Endometrium (tissue), 2 donors: ENCODE results near the gene TMEM225B.
"Not testable (repeated sequence)": the region's sequence is repeated elsewhere in the genome, so short reads cannot be mapped to it uniquely, and the experiment has no call there.

Experiments used
- FAIRE-seq: peaks from 2 replicates; lab custom pipeline; 2012; peaks lifted over from hg19 to GRCh38; lab: Jason Lieb, UNC
- donor health status: control.
- donor health status: control.

Gene TMEM225B

GRCh38 chr7:99597762-99598501, at the start of gene TMEM225B:
Gene TMEM225B (plus strand): TSS chr7:99598267. CDS start chr7:99604389, 6,122 bp downstream.
- FAIRE-seq, result no peak

- FAIRE-seq, result not testable (repeated sequence)
Observed at GRCh38 chr7:99549545-99549944, 48.5 kb upstream of the TMEM225B start.

- FAIRE-seq, result no peak
Observed at GRCh38 chr7:99551334-99551733, 46.7 kb upstream of the TMEM225B start.

GRCh38 chr7:99551767-99552463, 46.2 kb upstream of the TMEM225B start, which contains the start of gene FAM200A:
Gene FAM200A (minus strand): TSS chr7:99552114. CDS start chr7:99548407, 3,707 bp downstream.
- FAIRE-seq, result peak; percentile 43

DNA sequence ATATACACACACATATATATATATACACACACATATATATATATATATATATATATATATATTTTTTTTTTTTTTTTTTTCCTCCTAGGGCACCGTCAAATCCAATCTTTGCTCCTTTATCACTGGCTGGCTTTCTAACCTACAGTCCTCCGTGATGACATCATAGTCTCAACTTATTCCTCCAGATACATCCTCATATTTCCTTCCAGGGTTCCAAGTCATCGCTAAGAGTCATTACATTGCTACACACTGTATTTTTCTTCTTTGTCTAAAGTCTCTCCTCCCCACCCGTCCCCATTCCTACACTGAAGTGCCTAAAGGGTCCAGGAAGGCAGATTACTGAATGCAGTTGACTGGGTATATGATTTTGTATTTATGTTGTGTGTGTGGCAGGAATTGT, 45.0 kb upstream of the TMEM225B start:
- no peak for FAIRE-seq

- no peak for FAIRE-seq
Observed at GRCh38 chr7:99554939-99555338, 43.1 kb upstream of the TMEM225B start.

GRCh38 chr7:99557196-99557607, 40.9 kb upstream of the TMEM225B start:
- FAIRE-seq, result no peak

- no peak for FAIRE-seq
Observed at GRCh38 chr7:99557940-99558305, 40.1 kb upstream of the TMEM225B start.

DNA sequence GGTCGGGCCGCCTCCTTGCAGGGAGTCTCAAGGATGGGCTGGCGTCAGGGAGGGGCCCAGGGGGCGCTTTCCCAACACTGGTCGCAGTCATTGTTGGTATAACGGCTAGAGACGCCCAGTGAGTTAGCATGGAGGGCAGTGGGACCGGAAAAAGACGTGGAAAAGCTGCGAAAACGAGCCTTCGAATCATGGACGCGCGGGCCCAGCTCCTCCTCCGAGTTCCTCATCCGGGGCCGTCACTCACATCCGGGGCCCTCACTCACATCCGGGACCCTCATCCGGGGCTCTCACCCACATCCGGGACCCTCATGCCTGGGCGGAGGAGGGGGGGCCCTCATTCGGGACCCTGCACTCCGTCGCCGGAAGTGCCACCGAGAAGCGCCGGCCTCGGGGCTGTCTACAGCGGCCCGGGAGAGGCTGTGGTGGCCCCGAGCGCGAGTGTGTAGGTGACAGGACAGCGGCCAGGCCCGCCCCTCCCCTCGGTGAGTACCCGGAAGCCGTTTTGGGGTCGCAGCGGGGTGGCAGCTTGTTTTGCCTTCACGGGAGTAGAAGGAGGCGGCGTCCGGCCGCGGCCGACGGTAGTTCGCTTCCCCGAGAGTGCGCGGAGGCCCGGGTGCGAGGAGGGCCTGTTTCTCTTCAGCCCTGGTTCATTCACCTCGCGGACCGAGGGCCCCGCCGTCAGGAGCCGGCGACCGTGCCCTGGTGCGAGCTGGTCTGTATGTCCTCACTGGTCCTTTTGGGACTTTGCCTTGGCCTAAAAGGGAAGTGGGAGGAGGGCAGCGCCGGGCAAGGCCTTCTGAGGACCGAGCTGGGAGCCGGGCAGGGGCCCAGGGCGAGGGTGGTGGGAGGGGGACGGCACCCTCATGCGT, 39.5 kb upstream of the TMEM225B start, which contains the start of gene ZNF655:
TSS of gene ZNF655 (plus strand) at position 337 of the 869 bp plus-strand sequence. CDS start 1,918 bp downstream, outside the sequence.
- no peak for FAIRE-seq

GRCh38 chr7:99559175-99559915, 38.7 kb upstream of the TMEM225B start:
- FAIRE-seq, result no peak

DNA sequence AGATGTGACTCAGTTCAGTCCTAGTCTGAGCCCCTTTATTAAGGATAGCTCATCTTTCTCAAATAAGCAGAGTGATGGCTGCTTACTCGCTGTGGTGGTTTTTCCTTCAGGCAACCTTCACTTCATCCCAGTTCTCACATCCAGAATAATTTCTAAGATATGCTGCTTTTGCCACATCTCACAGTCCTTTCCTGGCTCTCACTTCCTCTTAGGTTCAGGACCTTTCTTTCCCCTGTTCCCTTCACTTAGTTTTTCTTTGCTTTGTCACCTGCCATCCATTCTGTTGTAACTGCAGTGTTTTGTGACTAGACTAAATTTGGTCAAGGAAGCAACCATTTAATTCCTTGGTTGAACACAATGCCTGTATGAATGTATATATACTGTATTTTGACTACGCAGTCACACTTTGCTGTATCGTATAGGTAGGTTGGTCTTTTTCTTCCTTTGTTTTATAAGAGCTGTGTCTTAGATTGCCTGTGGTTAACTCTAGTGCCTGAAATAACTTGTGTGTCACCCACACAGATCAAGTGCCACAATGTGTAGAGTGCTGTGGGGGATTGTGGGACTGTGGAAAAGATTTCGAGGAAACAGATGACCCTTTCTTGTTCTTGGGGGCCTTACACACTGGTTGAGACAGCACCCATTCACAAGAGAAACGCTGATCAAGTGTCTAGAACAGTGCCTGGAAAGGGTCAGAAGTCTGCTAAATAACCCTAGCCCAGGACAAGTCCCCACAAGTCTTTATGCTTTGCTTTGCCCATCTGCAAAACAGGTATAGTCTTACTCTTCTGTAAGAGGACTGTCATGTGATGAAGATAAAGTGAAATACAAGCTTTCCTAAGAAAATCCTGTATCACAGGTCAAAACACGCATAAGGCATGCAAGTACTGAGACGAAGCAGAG, 37.0 kb upstream of the TMEM225B start:
- FAIRE-seq, result no peak

GRCh38 chr7:99561737-99562051, 36.4 kb upstream of the TMEM225B start:
- no peak for FAIRE-seq

DNA sequence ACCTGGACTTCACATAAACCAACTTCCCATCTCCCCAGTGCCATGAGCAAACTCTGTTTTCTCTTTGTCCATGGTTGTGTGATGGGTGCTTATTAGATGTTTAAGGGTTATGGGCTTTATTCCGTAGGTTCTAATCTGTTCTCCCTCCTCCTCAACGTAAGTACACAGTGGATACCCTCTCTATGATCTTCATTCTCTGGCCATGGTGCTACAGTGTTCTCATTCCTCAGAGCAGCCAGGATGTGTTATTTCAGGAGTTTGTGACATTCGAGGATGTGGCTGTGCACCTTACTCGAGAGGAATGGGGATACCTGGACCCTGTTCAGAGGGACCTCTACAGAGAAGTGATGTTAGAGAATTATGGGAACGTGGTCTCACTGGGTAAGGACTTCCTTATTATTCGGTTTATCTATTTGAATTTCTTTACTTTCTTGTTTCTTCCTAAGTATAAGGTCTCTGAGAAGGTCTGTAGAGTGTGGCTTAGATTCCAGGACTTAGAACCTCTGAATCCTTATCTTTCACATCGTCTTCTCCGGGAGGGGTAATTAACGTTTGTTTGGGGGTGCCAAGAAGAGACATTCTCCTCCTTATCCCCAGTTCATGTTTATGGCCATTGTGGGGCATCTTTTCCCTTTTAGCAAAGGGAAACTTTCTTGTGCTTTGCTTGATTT, 35.8 kb upstream of the TMEM225B start:
- FAIRE-seq, result no peak

DNA sequence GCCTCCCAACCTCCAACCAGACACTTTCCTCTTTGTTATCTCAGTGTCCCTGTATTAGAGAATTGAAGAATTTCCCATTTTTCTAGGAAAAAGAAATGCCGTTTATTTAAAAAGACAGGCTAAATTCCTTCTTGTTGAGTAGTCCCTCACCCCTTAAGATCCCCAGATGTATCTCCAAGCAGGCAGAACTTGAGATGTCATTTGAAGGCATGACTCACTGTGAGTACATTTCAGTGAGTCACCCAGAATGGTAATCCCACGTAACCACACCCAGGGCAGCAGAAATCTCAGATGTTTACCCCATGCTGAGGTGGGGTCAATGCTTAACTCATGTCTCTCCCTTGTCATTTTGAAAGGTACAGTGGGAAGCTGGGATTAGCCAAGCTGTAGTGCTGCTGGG, 35.2 kb upstream of the TMEM225B start:
- FAIRE-seq, result no peak

DNA sequence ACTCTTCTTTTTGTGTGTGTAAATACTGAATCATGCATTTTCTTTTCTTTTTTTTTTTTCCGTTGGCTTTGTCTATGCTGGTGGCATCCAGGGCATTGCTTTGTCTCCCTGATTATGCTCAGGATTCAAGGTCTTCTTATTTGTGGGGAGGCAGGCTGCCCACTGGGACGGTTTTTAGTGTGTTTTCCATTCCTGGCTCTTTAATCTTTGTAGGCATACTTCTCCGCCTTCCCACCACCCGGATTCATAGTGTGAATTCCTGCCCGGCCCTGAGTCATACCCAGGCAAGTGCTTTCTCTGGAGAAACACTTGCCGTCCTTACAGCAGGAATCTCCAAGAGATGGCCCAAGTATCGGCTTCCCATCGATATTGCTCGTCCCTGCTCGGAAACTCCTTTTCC, 34.4 kb upstream of the TMEM225B start:
- no peak for FAIRE-seq

- FAIRE-seq, result not testable (repeated sequence)
Observed at GRCh38 chr7:99568770-99569169, 29.3 kb upstream of the TMEM225B start.

GRCh38 chr7:99571768-99572167, 26.3 kb upstream of the TMEM225B start:
- FAIRE-seq, result no peak

DNA sequence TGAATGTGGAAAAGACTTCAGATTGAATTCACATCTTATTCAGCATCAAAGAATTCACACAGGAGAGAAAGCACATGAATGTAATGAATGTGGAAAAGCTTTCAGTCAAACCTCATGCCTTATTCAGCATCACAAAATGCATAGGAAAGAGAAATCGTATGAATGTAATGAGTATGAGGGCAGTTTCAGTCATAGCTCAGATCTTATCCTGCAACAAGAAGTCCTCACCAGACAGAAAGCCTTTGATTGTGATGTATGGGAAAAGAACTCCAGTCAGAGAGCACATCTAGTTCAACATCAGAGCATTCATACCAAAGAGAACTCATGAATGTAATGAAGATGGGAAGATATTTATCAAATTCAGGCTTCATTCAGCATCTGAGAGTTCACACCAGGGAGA, 24.8 kb upstream of the TMEM225B start:
- no peak for FAIRE-seq

GRCh38 chr7:99576251-99576650, 21.8 kb upstream of the TMEM225B start:
- no peak for FAIRE-seq

DNA sequence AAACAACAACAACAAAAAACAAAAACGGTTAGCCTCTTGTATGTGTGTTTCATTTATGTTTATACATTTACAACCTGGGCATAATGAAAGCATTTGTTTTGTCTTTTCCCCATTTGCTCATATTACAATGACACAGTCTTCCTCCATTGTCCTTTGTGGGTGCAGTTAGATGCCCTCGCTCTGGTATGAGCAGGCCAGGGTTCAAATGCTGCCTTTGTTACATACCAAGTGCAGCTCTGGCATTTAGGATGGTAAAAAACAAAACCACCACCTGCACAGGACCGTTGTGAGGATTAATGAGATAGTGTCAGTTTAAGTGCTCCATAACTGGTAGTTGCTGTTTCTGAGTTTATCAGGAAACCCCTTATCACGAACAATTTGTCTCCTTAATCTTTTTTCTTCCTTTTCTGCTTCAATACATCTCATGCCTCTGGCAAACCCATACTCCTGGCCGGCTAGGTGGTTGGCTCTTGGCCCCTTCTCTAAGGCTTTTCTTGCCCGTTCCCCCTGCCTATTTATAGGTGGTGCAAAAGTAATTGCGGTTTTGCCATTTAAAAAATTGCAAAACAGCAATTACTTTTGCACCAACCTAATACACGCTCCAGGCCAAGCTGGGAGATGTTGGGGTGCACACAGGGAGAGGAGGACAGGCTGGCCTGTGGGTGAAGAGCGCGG, 18.6 kb upstream of the TMEM225B start:
- FAIRE-seq, result no peak
